Activated naive CD4-positive, alpha-beta T cell treated with anti-CD3 and anti-CD28 coated beads, Interleukin-2, amount 10 ng/mL, durations not matched to agents 7 days and 5 days (primary cell): ENCODE measurements around the gene LRRC40.

Experiments used
- CTCF ChIA-PET: fragments of 350-600 bp; sonication (Branson Sonifier 250); formaldehyde crosslinking; loops from one replicate; lab custom pipeline; 2021; ENCODE audit warnings: antibody characterized with exemption; lab: Charles Lee
- DNase-seq: peaks from one replicate; pipeline ENCODE4 v3.0.0-alpha.2; 2020
- H3K27ac Mint-ChIP-seq: one replicate; pipeline ENCODE4 v1.8.0; 2021; ENCODE audit warnings: mild to moderate bottlenecking, moderate library complexity, mixed read lengths
- H3K27me3 Mint-ChIP-seq: one replicate; pipeline ENCODE4 v1.8.0; 2021; ENCODE audit warnings: mild to moderate bottlenecking, mixed read lengths
- H3K36me3 Mint-ChIP-seq: one replicate; pipeline ENCODE4 v1.8.0; 2021; ENCODE audit warnings: mixed read lengths
- H3K4me1 Mint-ChIP-seq: one replicate; pipeline ENCODE4 v1.8.0; 2021; ENCODE audit warnings: mixed read lengths
- H3K4me3 Mint-ChIP-seq: one replicate; pipeline ENCODE4 v1.8.0; 2021; ENCODE audit warnings: mild to moderate bottlenecking, moderate library complexity, mixed read lengths
- H3K9me3 Mint-ChIP-seq: one replicate; pipeline ENCODE4 v1.8.0; 2021; ENCODE audit warnings: mixed read lengths

The LRRC40 gene

DNA sequence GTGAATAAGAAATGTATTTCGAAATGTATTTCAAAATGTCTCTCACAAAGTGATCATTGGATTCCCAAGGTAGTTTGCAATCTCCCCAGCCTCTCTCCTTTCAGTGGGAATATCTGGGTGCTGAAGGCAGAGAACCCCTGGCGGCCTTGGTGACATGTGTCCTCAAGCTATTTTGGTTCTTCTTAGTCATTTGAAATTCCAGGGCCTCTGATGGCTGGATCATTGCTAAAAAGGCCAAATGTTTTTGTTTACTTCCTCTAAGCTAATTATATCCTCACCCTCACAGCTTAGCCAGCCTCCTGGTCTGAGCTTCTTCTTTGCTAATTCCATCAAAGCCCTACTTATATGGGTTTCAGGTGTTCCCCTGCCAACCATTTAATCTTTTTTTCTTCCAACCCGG, 71.2 kb downstream of the LRRC40 start:
- CTCF ChIA-PET = interaction anchor here (1.6 to 2.5 kb wide), 2 partner anchors 353 to 372 kb away, joined by 5 to 11 read pairs; no protein-coding TSS in a partner anchor
- H3K27ac Mint-ChIP-seq = no peak overlapping the region
- H3K4me1 Mint-ChIP-seq = peaks cover 3% of the 10 kb centered on the region
- no peak overlapping the region for H3K4me3 Mint-ChIP-seq
- no peak for DNase-seq
- no peaks in the 10 kb centered on the region for H3K36me3 Mint-ChIP-seq
- H3K27me3 Mint-ChIP-seq = peaks cover 7% of the 10 kb centered on the region
- no peaks in the 10 kb centered on the region for H3K9me3 Mint-ChIP-seq

DNA sequence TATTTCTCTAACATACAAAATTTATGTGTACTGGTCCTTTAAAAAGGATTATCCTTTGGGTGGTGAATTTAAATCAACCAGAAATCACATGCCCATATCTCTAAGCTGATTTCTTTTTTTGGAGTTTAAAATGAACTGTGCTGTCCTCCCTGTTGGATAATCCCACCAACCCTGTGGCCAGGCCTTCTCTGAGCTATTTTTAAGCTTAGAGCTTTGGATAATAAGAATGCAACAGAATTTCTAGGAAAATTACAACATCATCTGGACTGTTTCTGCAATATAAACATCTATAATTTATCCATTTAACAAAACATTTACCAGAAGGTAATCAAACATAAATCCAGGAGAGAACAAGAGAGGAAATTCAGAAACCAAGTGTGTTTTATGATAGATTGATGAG, 88.3 kb downstream of the LRRC40 start:
- CTCF ChIA-PET = no interaction called here

DNA sequence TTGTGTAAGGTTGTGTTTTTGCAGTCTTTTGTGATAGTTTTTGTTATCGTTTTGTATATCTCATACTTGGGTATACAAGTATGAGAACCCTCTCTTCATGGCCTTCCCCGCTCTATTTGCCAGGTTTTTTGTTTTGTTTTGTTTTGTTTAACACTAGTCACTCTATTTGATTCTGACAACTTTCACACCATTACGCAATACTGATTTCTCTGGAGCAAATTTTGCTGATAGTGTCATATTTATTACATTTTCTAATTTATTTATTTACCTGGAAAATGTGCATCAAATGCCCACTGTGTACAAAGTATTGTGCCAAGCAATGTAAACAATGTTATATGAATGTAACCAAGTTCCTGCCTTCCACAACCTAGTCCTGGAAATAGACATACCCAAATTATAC, 90.1 kb downstream of the LRRC40 start:
- H3K36me3 Mint-ChIP-seq = no peaks in the 10 kb centered on the region
- H3K4me1 Mint-ChIP-seq = no peaks in the 10 kb centered on the region
- CTCF ChIA-PET = no interaction called here
- no peak overlapping the region for H3K4me3 Mint-ChIP-seq
- H3K27ac Mint-ChIP-seq = no peak overlapping the region
- H3K27me3 Mint-ChIP-seq = peaks cover 5% of the 10 kb centered on the region
- no peaks in the 10 kb centered on the region for H3K9me3 Mint-ChIP-seq
- no peak for DNase-seq

More for the DNA sequence above, 88.3 kb downstream of the LRRC40 start:
- no peak overlapping the region for H3K4me3 Mint-ChIP-seq
- no peak for DNase-seq
- no peaks in the 10 kb centered on the region for H3K4me1 Mint-ChIP-seq
- H3K27ac Mint-ChIP-seq = no peak overlapping the region
- peaks cover 5% of the 10 kb centered on the region for H3K27me3 Mint-ChIP-seq
- H3K9me3 Mint-ChIP-seq = no peaks in the 10 kb centered on the region
- H3K36me3 Mint-ChIP-seq = no peaks in the 10 kb centered on the region

DNA sequence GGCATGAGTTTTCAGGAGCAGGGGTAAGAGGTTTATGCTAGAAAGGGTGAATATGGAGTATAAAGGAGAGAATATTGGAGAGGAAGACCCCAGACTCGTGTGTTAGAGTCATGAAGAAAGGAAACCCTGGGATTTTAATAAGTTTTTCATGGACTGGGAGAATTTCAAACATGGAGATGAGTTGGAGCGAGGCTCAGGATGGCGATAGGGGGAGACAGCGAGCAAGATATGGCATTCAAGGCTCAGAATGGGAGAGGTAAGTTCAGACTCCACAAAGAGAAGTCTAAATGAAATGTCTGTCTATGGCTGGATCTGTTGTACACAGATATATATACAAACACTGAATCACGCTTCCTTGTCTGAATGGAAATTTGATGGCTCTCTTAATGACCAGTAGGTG, 92.5 kb downstream of the LRRC40 start:
- no peak overlapping the region for H3K27ac Mint-ChIP-seq
- DNase-seq = no peak
- H3K27me3 Mint-ChIP-seq = peaks cover 5% of the 10 kb centered on the region
- CTCF ChIA-PET = no interaction called here
- H3K4me3 Mint-ChIP-seq = no peak overlapping the region
- no peaks in the 10 kb centered on the region for H3K9me3 Mint-ChIP-seq
- no peaks in the 10 kb centered on the region for H3K36me3 Mint-ChIP-seq
- H3K4me1 Mint-ChIP-seq = no peaks in the 10 kb centered on the region

DNA sequence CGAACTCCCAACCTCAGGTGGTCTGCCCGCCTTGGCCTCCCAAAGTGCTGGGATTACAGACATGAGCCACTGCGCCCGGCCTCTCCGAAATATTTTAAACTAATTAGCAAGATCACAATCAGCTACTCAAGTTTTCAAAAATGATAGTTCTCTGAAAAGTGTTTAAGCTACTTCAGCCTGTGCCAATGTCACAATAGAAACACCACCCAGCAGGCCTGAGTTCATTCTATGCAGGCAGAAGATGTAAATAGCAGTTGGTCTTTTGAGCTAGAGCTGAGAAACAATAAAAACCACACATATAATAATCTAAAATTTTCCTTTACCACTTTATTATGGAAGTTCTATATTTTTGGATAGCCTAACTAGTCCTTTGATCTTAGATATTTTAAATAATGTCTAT, 96.1 kb downstream of the LRRC40 start:
- H3K36me3 Mint-ChIP-seq = no peaks in the 10 kb centered on the region
- CTCF ChIA-PET = no interaction called here
- H3K9me3 Mint-ChIP-seq = no peaks in the 10 kb centered on the region

DNA sequence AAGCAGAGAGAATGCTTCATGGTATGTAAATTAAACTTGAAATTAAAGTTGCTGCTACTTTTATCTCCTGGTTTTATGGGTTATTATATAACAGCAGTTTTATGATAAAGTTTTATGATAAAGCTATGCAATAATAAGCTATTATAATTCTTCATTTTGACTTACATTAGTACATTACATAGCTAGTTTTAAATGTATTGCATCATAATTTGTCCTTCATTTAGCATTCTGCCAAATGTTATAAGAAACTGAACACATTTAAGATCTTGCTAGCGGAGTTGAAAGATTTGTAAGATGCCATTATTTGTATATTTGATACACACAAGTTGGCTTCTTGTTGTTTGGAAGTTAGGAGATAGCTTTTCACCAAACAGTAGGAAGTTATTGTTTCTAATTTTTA, 101.6 kb downstream of the LRRC40 start:
- H3K9me3 Mint-ChIP-seq = no peaks in the 10 kb centered on the region
- H3K27ac Mint-ChIP-seq = no peak overlapping the region
- CTCF ChIA-PET = interaction anchor here (1.1 kb wide), 1 partner anchor 9 kb away, joined by 3 read pairs; no protein-coding TSS in a partner anchor
- no peak overlapping the region for H3K4me3 Mint-ChIP-seq
- no peak for DNase-seq
- H3K4me1 Mint-ChIP-seq = no peaks in the 10 kb centered on the region
- H3K27me3 Mint-ChIP-seq = no peaks in the 10 kb centered on the region
- H3K36me3 Mint-ChIP-seq = no peaks in the 10 kb centered on the region

More for the DNA sequence above, 96.1 kb downstream of the LRRC40 start:
- DNase-seq = no peak
- Mint-ChIP-seq H3K4me3 (no peak overlapping the region), H3K27me3 (peaks cover 5% of the 10 kb centered on the region), H3K27ac (no peak overlapping the region), H3K4me1 (no peaks in the 10 kb centered on the region)

DNA sequence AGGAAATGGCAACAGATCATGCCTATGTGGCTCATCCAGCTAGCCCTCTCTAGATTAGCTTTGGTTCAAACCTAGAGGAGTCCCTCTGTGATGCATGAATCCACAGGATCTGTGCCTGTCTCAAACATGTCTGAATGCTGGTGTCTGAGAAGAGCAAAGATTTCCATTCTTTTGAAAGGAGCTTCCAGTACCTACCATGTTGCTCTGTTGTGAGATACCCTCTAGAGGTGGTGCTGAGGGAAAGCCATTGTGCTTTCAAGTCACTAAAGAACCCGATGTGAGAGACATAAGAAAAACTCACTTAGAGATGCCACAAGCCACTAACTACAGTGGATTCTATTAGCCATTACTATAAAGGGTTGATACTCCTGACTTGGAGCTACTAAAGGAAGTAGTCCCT, 103.6 kb downstream of the LRRC40 start:
- Mint-ChIP-seq H3K9me3 (no peaks in the 10 kb centered on the region), H3K4me1 (no peaks in the 10 kb centered on the region), H3K27ac (no peak overlapping the region), H3K36me3 (no peaks in the 10 kb centered on the region), H3K4me3 (no peak overlapping the region), H3K27me3 (no peaks in the 10 kb centered on the region)
- CTCF ChIA-PET = no interaction called here
- no peak for DNase-seq

DNA sequence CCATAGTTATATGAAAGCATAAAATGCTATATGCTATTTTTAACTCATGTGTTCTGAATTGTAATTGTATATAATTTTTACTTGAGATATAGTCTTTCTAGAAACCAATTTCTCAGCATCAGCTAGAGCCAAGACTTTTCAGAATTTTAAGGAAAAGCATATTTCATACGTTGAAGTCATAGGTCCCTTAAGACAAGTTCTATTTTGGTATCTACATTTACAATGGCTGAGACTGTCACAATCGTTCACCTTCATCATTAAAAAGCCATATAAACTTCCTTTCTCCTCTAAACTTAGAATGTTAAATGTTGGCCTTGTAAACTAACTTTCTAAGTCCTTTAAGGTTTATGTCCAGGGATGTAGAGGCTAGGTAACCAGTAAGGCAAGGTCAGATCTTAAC, 104.1 kb downstream of the LRRC40 start:
- Mint-ChIP-seq H3K27me3 (no peaks in the 10 kb centered on the region), H3K27ac (no peak overlapping the region), H3K4me1 (no peaks in the 10 kb centered on the region), H3K4me3 (no peak overlapping the region), H3K36me3 (no peaks in the 10 kb centered on the region), H3K9me3 (no peaks in the 10 kb centered on the region)
- DNase-seq = no peak
- CTCF ChIA-PET = no interaction called here
